ENCODE results near the gene IER2. TPM values are rescaled to one million over a fixed set of nuclear protein-coding genes. Genes with fewer than 3 reads are reported as not detected.

Gene IER2
- total and polyA plus RNA-seq, 9 of the 15 experiments (the other 6 are each of a cell fraction or from before 2014, with no cell fraction given), result 4.5 to 205 (median 23.7) TPM

GRCh38 chr19:13146763-13147563 lies 3.2 kb upstream of the IER2 start (continued):
- no peak for TF ChIP-seq E4F1 (CRISPR knock-in tag; IDR thresholded peaks at IDR 0.05; ENCODE audit: borderline replicate concordance)
- no peak for TF ChIP-seq SRSF9 (IDR thresholded peaks at IDR 0.05; ENCODE audit: borderline replicate concordance, low read depth, low read length)
- no peak for TF ChIP-seq MTA2 (IDR thresholded peaks at IDR 0.05; ENCODE audit: low read depth)
- TF ChIP-seq U2AF2 (optimal IDR thresholded peaks at IDR 0.05; ENCODE audit: low read depth, low read length), result no peak
- TF ChIP-seq, protein P1, sequence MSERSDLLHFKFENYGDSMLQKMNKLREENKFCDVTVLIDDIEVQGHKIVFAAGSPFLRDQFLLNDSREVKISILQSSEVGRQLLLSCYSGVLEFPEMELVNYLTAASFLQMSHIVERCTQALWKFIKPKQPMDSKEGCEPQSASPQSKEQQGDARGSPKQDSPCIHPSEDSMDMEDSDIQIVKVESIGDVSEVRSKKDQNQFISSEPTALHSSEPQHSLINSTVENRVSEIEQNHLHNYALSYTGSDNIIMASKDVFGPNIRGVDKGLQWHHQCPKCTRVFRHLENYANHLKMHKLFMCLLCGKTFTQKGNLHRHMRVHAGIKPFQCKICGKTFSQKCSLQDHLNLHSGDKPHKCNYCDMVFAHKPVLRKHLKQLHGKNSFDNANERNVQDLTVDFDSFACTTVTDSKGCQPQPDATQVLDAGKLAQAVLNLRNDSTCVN (CRISPR knock-in tag; IDR thresholded peaks at IDR 0.05), result peak; percentile 50; the same call in 1 of the 2 replicates
- no peak for TF ChIP-seq NCOA2 (IDR thresholded peaks at IDR 0.05; ENCODE audit: partially characterized antibody in 2 of 2)
- no peak for TF ChIP-seq ARID4B (CRISPR knock-in tag; IDR thresholded peaks at IDR 0.05)
- TF ChIP-seq RFX1 (IDR thresholded peaks at IDR 0.05), result no peak
- TF ChIP-seq ATF7 (IDR thresholded peaks at IDR 0.05), result peak; percentile 29; the same call in 1 of the 2 replicates
- no peak for TF ChIP-seq ETV6 (IDR thresholded peaks at IDR 0.05; ENCODE audit: borderline replicate concordance in 1 of 2, low read depth in 2 of 2, low read length in 1 of 2)
- TF ChIP-seq ETV6 (CRISPR knock-in tag; IDR thresholded peaks at IDR 0.05; ENCODE audit: borderline replicate concordance), result no peak
- no peak for TF ChIP-seq SAP30 (IDR thresholded peaks at IDR 0.05; ENCODE audit: borderline replicate concordance, insufficient read depth, low read depth, low read length, poor library complexity, severe bottlenecking)
- TF ChIP-seq MECOM (CRISPR knock-in tag; IDR thresholded peaks at IDR 0.05), result no peak
- TF ChIP-seq BRCA1 (IDR thresholded peaks at IDR 0.05), result no peak
- no peak for TF ChIP-seq BRCA1 (CRISPR knock-in tag; IDR thresholded peaks at IDR 0.05)
- no peak for TF ChIP-seq HINFP (tag; conservative IDR thresholded peaks at IDR 0.05; ENCODE audit: low read depth)
- no peak for TF ChIP-seq FUS (optimal IDR thresholded peaks at IDR 0.05; ENCODE audit: low read depth, low read length)
